H9 (cell line): ENCODE data around the gene HS1BP3. TPM values are rescaled to one million over a fixed set of nuclear protein-coding genes. Genes with fewer than 3 reads are reported as not detected.

Source experiments
- DNase-seq: peaks from one replicate; pipeline ENCODE4 v3.0.0-alpha.2; 2017
- H2AFZ ChIP-seq: one replicate; pipeline ENCODE4 v1.6.1; 2013; ENCODE audit warnings: mild to moderate bottlenecking, low read length, control low read depth, moderate library complexity
- H2AK5ac ChIP-seq: 2 replicates; pipeline ENCODE4 v1.6.1; 2013; ENCODE audit warnings: low read length, control low read depth, mixed read lengths; ENCODE audit not compliant: insufficient read length
- H2BK120ac ChIP-seq: one replicate; pipeline ENCODE4 v1.6.1; 2013; ENCODE audit warnings: low read depth, mild to moderate bottlenecking, low read length, control low read depth, inconsistent platforms; ENCODE audit not compliant: poor library complexity, severe bottlenecking
- H2BK12ac ChIP-seq: 2 replicates; pipeline ENCODE4 v1.6.1; 2013; ENCODE audit warnings: low read length, control low read depth, mixed read lengths, low read depth; ENCODE audit not compliant: insufficient read length
- H2BK15ac ChIP-seq: 2 replicates; pipeline ENCODE4 v1.6.1; 2013; ENCODE audit warnings: low read depth, low read length, control low read depth
- H2BK20ac ChIP-seq: one replicate; pipeline ENCODE4 v1.6.1; 2013; ENCODE audit warnings: low read depth, mild to moderate bottlenecking, low read length, control low read depth, inconsistent platforms; ENCODE audit not compliant: poor library complexity, severe bottlenecking
- H2BK5ac ChIP-seq: 2 replicates; pipeline ENCODE4 v1.6.1; 2013; ENCODE audit warnings: low read length, control low read depth, mixed read lengths; ENCODE audit not compliant: insufficient read length
- H3K14ac ChIP-seq: 2 replicates; pipeline ENCODE4 v1.6.1; 2013; ENCODE audit warnings: low read length, control low read depth; ENCODE audit not compliant: insufficient read depth
- H3K18ac ChIP-seq: 2 replicates; pipeline ENCODE4 v1.6.1; 2013; ENCODE audit warnings: low read depth, mild to moderate bottlenecking, mixed read lengths, low read length, control low read depth; ENCODE audit not compliant: insufficient read length
- H3K23ac ChIP-seq: 2 replicates; pipeline ENCODE4 v1.6.1; 2013; ENCODE audit warnings: low read length, control low read depth, mixed read lengths, low read depth; ENCODE audit not compliant: insufficient read length
- H3K23me2 ChIP-seq: 2 replicates; pipeline ENCODE4 v1.6.1; 2013; ENCODE audit warnings: low read depth, mild to moderate bottlenecking, mixed read lengths, low read length, control low read depth; ENCODE audit not compliant: insufficient read length, poor library complexity, severe bottlenecking
- H3K27ac ChIP-seq: 2 replicates; pipeline ENCODE4 v1.5.1; 2013; ENCODE audit warnings: low read length, control low read depth, mixed read lengths, low read depth; ENCODE audit not compliant: insufficient read length
- H3K27me3 ChIP-seq: 2 replicates; pipeline ENCODE4 v1.6.1; 2013; ENCODE audit warnings: low read length, control low read depth, inconsistent platforms; ENCODE audit not compliant: insufficient read depth
- H3K4ac ChIP-seq: 2 replicates; pipeline ENCODE4 v1.6.1; 2013; ENCODE audit warnings: low read depth, mild to moderate bottlenecking, control low read depth, inconsistent platforms, low read length, moderate library complexity
- H3K4me1 ChIP-seq: 2 replicates; pipeline ENCODE4 v1.6.1; 2013; ENCODE audit warnings: low read length, control low read depth, inconsistent platforms; ENCODE audit not compliant: insufficient read depth
- H3K4me2 ChIP-seq: 2 replicates; pipeline ENCODE4 v1.6.1; 2013; ENCODE audit warnings: low read length, control low read depth, mixed read lengths; ENCODE audit not compliant: insufficient read length, insufficient read depth
- H3K56ac ChIP-seq: 2 replicates; pipeline ENCODE4 v1.6.1; 2013; ENCODE audit warnings: low read depth, mild to moderate bottlenecking, mixed read lengths, low read length, control low read depth; ENCODE audit not compliant: insufficient read length
- H3K79me1 ChIP-seq: 2 replicates; pipeline ENCODE4 v1.6.1; 2013; ENCODE audit warnings: low read depth, mild to moderate bottlenecking, moderate library complexity, low read length, control low read depth, inconsistent platforms; ENCODE audit not compliant: insufficient read depth, poor library complexity, severe bottlenecking
- H3K79me2 ChIP-seq: 2 replicates; pipeline ENCODE4 v1.6.1; 2013; ENCODE audit warnings: low read length, control low read depth, inconsistent platforms; ENCODE audit not compliant: insufficient read depth
- H3K9ac ChIP-seq: 2 replicates; pipeline ENCODE4 v1.6.1; 2013; ENCODE audit warnings: low read length, control low read depth, mixed read lengths; ENCODE audit not compliant: insufficient read length; ENCODE audit errors: extremely low read depth
- H3K9me3 ChIP-seq: one replicate; pipeline ENCODE4 v1.6.1; 2013; ENCODE audit warnings: low read depth, low read length, inconsistent platforms; ENCODE audit not compliant: control insufficient read depth
- H3T11ph ChIP-seq: one replicate; pipeline ENCODE4 v1.6.1; 2013; ENCODE audit warnings: mild to moderate bottlenecking, low read length, control low read depth, inconsistent platforms
- H4K20me1 ChIP-seq: one replicate; pipeline ENCODE4 v1.6.1; 2013; ENCODE audit not compliant: control insufficient read depth, insufficient read length, insufficient read depth
- H4K5ac ChIP-seq: 2 replicates; pipeline ENCODE4 v1.6.1; 2013; ENCODE audit warnings: low read depth, mild to moderate bottlenecking, mixed read lengths, low read length, control low read depth; ENCODE audit not compliant: insufficient read length
- H4K8ac ChIP-seq: replicated peaks from 2 replicates; pipeline ENCODE4 v1.6.1; 2013; ENCODE audit warnings: low read length, control low read depth, mixed read lengths, low read depth; ENCODE audit not compliant: insufficient read length
- H4K91ac ChIP-seq: 2 replicates; pipeline ENCODE4 v1.6.1; 2013; ENCODE audit warnings: low read depth, mild to moderate bottlenecking, moderate library complexity, mixed read lengths, low read length, control low read depth; ENCODE audit not compliant: insufficient read length
- H3K27ac Mint-ChIP-seq, 3 experiments: 2 replicates in 2 of 3; 3 replicates in 1 of 3; pipeline ENCODE4 v1.8.0; 2020 to 2021; ENCODE audit warnings: mixed read lengths in 3 of 3, mild to moderate bottlenecking in 1 of 3, moderate library complexity in 1 of 3
- H3K27me3 Mint-ChIP-seq: 2 replicates; pipeline ENCODE4 v1.8.0; 2021; ENCODE audit warnings: low read depth, mild to moderate bottlenecking, moderate library complexity, mixed read lengths
- H3K36me3 Mint-ChIP-seq, 3 experiments: 2 replicates in 2 of 3; 3 replicates in 1 of 3; pipeline ENCODE4 v1.8.0; 2020 to 2021; ENCODE audit warnings: low read depth in 3 of 3, mixed read lengths in 3 of 3; ENCODE audit not compliant: insufficient read depth in 1 of 3
- H3K4me1 Mint-ChIP-seq, 2 experiments: 2 replicates each; pipeline ENCODE4 v1.8.0; 2020; ENCODE audit warnings: mixed read lengths in 2 of 2
- H3K4me3 Mint-ChIP-seq, 2 experiments: 2 replicates in 1 of 2; 3 replicates in 1 of 2; pipeline ENCODE4 v1.8.0; 2020 to 2021; ENCODE audit warnings: mild to moderate bottlenecking in 2 of 2, mixed read lengths in 2 of 2, moderate library complexity in 1 of 2
- H3K9me3 Mint-ChIP-seq, 2 experiments: 2 replicates in 1 of 2; 3 replicates in 1 of 2; pipeline ENCODE4 v1.8.0; 2020; ENCODE audit warnings: mild to moderate bottlenecking in 2 of 2, mixed read lengths in 2 of 2, moderate library complexity in 1 of 2
- WGBS: extraction: QIAGEN DNeasy Blood & Tissue Kit; methylation state at CpG from one replicate; pipeline ENCODE4 v1.1.7; 2013; ENCODE audit warnings: missing lambda C conversion rate, low lambda C conversion rate, mixed read lengths; ENCODE audit not compliant: insufficient read length; ENCODE audit errors: extremely low coverage; 5-methylcytosine and 5-hydroxymethylcytosine counted together
- total RNA-seq: library from RNA; stranded (reverse); gene quantifications from 2 replicates; pipeline ENCODE4 v1.2.1, GENCODE V29; 2021
- TF ChIP-seq, protein P1 (sequence below): fragments of 200-600 bp; sonication (generic); conservative IDR thresholded peaks from 3 replicates; pipeline ENCODE4 v1.8.0; 2021; ENCODE audit warnings: antibody characterized with exemption, mild to moderate bottlenecking

Gene HS1BP3
- total RNA-seq, 1 experiment from 2014 or later, result 11.1 TPM

DNA sequence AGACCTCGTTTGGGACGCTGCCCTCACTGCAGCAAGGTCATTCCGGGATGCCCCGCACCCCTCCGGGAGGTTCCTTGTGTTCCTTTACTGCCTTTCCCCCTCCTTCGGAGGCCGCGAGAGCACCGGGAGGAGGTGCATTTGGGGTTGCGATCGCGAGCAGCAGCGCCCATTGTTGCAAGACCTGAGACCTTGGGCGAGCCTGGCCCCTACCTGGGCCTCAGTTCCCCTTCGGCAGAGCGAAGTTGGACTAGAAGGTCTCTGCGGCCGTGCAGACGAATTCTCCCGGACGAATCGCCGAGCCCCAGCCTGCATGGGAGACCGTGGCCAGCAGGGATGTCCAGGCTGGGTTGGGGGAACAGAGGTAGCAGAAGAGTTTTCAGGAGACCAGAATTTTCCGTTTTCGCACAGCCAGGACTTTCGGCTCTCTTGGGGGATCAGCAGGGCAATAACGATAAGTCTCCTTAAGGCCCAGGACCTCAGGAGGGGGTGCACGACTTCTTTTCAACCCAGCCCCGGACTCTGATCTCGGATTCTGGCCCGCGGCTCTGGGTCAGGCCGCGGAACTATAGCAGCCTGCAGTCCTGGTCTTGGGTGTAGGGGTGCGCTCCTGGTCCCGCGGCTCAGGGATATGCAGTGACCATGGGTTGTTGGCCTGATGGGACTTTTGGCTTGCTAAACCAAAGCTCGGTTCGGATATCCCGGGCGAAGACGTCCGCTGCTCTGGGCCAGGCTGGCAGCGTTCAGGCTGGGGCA lies 18.8 kb upstream of the HS1BP3 start:
- H3K27ac ChIP-seq, result no peak overlapping the region
- no peak overlapping the region for H3K9ac ChIP-seq
- H3K4ac ChIP-seq, result no peak overlapping the region
- H3K27me3 ChIP-seq, result peaks cover 82% of the 10 kb centered on the region
- no peak overlapping the region for H4K8ac ChIP-seq
- H3K27ac Mint-ChIP-seq, result no peak overlapping the region
- no peak overlapping the region for H3K23ac ChIP-seq
- no CpG with 5 or more reads among the region's 45 CpGs for WGBS
- no peak overlapping the region for H3K56ac ChIP-seq
- H2BK20ac ChIP-seq, result no peak overlapping the region
- peaks cover 18% of the 10 kb centered on the region for H3K23me2 ChIP-seq
- H3K9me3 Mint-ChIP-seq, result peaks cover 2 to 3% of the 10 kb centered on the region in 2 experiments; a peak in 2 of 5 replicates
- peak; percentile 58 for DNase-seq
- no peak overlapping the region for H4K91ac ChIP-seq
- peaks cover 4% of the 10 kb centered on the region; the same call in 1 of the 2 replicates for H3K4me1 ChIP-seq
- no peak overlapping the region for H2BK12ac ChIP-seq
- peak overlapping the region in 1 of 2 experiments; percentile 72; a peak in 3 of 5 replicates for H3K4me3 Mint-ChIP-seq
- no peak overlapping the region for H2BK5ac ChIP-seq
- peak overlapping the region; percentile 56 for H3K4me2 ChIP-seq
- H2AFZ ChIP-seq, result no peak overlapping the region
- peaks cover 0 to 2% (median 0%) of the 10 kb centered on the region in 3 experiments; a peak in 1 of 7 replicates for H3K36me3 Mint-ChIP-seq
- no peak overlapping the region for H3K18ac ChIP-seq
- no peak overlapping the region; the same call in 1 of the 2 replicates for H3K14ac ChIP-seq
- H4K20me1 ChIP-seq, result no peaks in the 10 kb centered on the region
- TF ChIP-seq, protein P1, sequence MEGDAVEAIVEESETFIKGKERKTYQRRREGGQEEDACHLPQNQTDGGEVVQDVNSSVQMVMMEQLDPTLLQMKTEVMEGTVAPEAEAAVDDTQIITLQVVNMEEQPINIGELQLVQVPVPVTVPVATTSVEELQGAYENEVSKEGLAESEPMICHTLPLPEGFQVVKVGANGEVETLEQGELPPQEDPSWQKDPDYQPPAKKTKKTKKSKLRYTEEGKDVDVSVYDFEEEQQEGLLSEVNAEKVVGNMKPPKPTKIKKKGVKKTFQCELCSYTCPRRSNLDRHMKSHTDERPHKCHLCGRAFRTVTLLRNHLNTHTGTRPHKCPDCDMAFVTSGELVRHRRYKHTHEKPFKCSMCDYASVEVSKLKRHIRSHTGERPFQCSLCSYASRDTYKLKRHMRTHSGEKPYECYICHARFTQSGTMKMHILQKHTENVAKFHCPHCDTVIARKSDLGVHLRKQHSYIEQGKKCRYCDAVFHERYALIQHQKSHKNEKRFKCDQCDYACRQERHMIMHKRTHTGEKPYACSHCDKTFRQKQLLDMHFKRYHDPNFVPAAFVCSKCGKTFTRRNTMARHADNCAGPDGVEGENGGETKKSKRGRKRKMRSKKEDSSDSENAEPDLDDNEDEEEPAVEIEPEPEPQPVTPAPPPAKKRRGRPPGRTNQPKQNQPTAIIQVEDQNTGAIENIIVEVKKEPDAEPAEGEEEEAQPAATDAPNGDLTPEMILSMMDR, result no peak
- no peaks in the 10 kb centered on the region for H3K79me2 ChIP-seq
- no peaks in the 10 kb centered on the region for H3K9me3 ChIP-seq
- H3T11ph ChIP-seq, result no peak overlapping the region
- H2AK5ac ChIP-seq, result no peak overlapping the region
- no peak overlapping the region for H4K5ac ChIP-seq
- no peak overlapping the region for H2BK15ac ChIP-seq
- no peak overlapping the region for H2BK120ac ChIP-seq
- no peaks in the 10 kb centered on the region for H3K79me1 ChIP-seq
- H3K27me3 Mint-ChIP-seq, result peaks cover 96% of the 10 kb centered on the region
- H3K4me1 Mint-ChIP-seq, result peaks cover 35 to 67% of the 10 kb centered on the region in 2 experiments
